T47D (cell line): Measurements from ENCODE around the gene TM9SF3.

ENCODE experiments used
- DNase-seq, 2 experiments: peaks; one replicate each; pipeline versions ENCODE4 v3.0.0 to v3.0.0-alpha.2; 2011 to 2012; ENCODE audit warnings: low read depth in 1 of 2, low spot score in 1 of 2
- JUND ChIP-seq: IDR thresholded peaks from 2 replicates; pipeline ENCODE4 v1.6.1; 2012; ENCODE audit warnings: low read depth
- in situ Hi-C: cut with HindIII; loops from 2 replicates; pipeline ENCODE4 v1.10.0; 2016; ENCODE audit warnings: low sequenced_read_pairs, low pct_unique_long_range_greater_than_20kb

TM9SF3 gene

GRCh38 chr10:96488161-96488935, 98.5 kb downstream of the TM9SF3 start:
- no peak for TF ChIP-seq JUND
- DNase-seq = no peak
- in situ Hi-C loops = no loop called here

DNA sequence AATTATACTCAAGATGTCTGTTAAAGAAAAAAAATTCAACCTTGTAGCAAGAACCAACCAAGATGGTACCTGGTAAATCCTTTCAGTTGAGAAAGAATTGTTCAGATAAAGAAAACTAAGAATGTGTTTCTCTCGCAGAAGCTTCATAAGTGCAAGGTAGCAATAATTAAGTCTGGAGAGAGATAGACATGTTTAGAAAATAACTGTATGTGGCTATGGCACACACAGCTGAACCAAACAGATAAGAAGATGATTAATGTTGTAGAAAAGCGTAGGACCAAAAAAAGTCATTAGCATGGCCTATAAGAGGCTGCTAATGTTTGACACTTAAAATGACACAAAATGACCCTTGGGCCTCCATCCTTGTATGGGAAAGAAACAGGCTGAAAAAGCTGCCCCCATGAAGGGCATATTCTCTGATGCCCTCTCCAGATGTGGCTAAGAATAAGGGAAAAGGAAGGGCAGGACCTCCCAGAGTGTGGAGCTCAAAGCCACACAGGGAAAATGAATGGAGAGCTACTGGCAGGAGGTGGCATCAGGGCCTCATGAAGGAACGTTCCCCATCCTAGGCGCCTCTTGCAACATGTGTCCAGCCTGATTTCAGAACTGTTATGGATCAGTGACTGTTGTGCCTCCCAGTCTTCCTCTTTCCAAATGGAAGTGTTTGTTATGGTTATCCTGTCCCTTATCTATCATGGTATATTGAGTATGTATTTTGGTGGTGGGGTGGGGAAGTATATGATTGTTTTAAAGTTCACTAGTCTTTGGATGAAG, 103.8 kb downstream of the TM9SF3 start:
- no peak for DNase-seq
- in situ Hi-C loops = no loop called here
- TF ChIP-seq JUND = no peak

DNA sequence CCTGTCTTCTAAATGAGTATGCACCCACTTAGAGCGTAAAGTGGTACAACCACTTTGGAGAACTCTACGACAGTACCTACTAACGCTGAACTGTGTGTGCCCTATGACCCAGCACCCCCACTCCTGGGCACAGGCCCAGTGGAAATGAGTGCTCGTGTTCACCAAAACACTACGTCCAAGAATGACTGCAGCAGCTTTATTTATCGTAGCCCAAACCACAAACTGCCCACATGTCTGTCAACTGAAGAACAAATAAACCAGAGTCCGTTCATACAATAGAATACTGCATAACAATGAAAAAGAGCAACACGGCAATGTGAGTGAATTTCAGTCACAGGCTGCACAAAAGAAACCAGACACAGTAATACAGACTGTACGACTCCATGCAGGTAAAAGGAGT, 108.5 kb downstream of the TM9SF3 start:
- TF ChIP-seq JUND = no peak
- in situ Hi-C loops = no loop called here
- DNase-seq = peak in 1 of 2 experiments; percentile 19

DNA sequence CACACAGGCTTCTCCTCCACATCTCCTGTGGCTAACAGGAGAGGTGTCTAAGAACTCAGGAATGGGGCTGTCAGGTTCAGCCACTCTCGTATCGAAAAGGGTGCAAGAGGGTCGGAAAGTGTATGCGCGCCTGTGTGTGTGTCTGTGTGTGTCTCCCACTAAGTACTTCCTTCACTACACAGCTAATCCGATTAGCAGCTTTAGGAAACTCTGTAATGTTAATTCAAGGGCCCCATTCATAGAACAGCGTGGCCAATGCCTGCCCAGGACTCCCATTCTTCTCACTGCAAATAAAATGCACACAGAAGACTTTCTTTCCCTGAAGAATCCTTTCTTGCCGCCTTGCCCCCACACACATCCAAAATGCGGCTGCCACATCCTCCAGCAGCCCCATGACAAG, 112.9 kb downstream of the TM9SF3 start:
- in situ Hi-C loops = no loop called here
- no peak for DNase-seq
- TF ChIP-seq JUND = no peak

- in situ Hi-C loops = no loop called here
- DNase-seq = peak; percentile 50 to 68
- TF ChIP-seq JUND = no peak
These were observed 116.6 kb downstream of the TM9SF3 start for GRCh38 chr10:96470116-96470743.

DNA sequence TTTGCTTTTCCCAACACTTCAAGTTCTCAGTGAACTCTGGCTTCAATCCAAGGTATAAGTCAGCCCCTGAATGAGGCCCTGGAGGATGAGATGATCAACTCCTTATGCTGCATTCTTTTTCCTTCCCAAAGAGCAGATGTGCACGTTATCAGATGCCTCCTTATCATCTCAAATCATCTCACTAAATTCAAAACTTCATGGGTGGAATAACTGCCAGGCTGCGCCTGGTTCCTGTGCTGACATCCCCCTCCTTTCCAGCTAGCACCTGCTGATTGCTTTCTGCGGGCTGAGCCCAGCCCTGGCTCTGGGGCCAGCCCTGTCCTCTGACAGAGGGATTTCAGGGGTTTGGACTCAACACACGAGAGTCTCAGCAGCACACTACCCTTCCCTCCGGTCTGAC, 118.0 kb downstream of the TM9SF3 start:
- in situ Hi-C loops = no loop called here

More for the DNA sequence above, 118.0 kb downstream of the TM9SF3 start:
- no peak for DNase-seq
- TF ChIP-seq JUND = no peak
